Measurements from ENCODE around the gene CELA2A. TPM values are rescaled to one million over a fixed set of nuclear protein-coding genes. Genes with fewer than 3 reads are reported as not detected.

Gene CELA2A
- total and polyA plus RNA-seq, 2 of the 13 experiments (the other 11 are each of a cell fraction or from before 2014, with no cell fraction given) = not detected

DNA sequence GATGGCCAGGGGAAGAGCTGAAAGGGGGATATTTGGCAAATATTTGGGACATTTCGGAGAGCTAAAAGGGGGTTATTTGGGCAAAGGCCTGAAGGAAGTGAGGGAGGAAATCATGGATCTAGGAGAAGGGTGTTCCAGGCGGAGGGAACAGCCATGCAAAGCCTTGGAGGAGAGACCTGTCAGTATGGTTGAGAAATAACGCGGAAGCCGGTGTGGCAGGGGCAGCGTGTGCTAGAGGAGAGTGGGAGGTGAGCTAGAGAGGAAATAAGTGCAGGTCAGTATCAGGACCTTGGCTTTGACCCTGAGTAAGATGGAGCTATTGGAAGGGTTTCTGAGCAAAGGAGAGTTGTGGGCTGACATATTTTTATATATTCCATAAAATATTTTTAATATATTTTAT lies 15.3 kb upstream of the CELA2A start (continued):
- TF ChIP-seq FOXC1 (CRISPR knock-in tag; IDR thresholded peaks at IDR 0.05; ENCODE audit: borderline replicate concordance) (no peak), ZNF207 (IDR thresholded peaks at IDR 0.05; ENCODE audit: borderline replicate concordance) (no peak), SOX13 (IDR thresholded peaks at IDR 0.05) (no peak), SOX13 (CRISPR knock-in tag; conservative IDR thresholded peaks at IDR 0.05 in 1 of 2, IDR thresholded peaks at IDR 0.05 in 1 of 2) (no peak), MEIS1 (CRISPR knock-in tag; IDR thresholded peaks at IDR 0.05; ENCODE audit: borderline replicate concordance) (no peak)
- TF ChIP-seq, protein P1, sequence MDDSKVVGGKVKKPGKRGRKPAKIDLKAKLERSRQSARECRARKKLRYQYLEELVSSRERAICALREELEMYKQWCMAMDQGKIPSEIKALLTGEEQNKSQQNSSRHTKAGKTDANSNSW (CRISPR knock-in tag; IDR thresholded peaks at IDR 0.05; ENCODE audit: borderline replicate concordance) = no peak

DNA sequence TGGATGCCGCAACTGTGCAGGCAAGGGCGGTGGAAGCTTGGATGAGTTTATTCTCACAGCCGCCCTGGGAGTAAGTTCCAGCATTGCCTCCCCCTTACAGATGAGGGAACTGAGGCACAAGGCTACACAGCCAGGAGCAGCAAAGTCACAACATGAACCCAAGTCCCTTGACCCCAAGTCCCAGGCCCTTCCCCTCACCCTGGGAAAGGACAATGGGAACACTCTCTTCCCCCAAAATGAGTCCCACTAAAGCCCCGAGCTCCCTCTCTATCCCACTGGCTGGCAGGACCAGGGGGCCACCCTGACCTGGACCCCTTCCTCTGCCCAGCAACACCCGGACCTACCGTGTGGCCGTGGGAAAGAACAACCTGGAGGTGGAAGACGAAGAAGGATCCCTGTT lies 14.4 kb upstream of the CELA2A start:
- no peak for FAIRE-seq
- no TSS peak for BruUV-seq (replicated peaks)
- peaks cover 0 to 11% of the 10 kb centered on the region in 2 experiments; a peak in 3 of 5 replicates for H3K27me3 ChIP-seq (ENCODE audit: control insufficient read depth in 1 of 2, insufficient read depth in 2 of 2, low read length in 2 of 2)
- H3K4me1 ChIP-seq (ENCODE audit: insufficient read depth, low read length) = peaks cover 15% of the 10 kb centered on the region
- no peak overlapping the region for H3K9ac ChIP-seq (ENCODE audit: insufficient read depth, low read depth, low read length)
- H3K36me3 ChIP-seq (replicated peaks in 1 of 2; ENCODE audit: control insufficient read depth in 1 of 2, insufficient read depth in 2 of 2, low read length in 2 of 2) = no peaks in the 10 kb centered on the region
- DNase-seq (ENCODE audit: low spot score) = no peak
- WGBS (ENCODE audit: low lambda C conversion rate) = 49% methylated on average over 8 of the region's 8 CpGs
- H4K20me1 ChIP-seq (ENCODE audit: insufficient read depth, low read length) = 0 out of 2 replicates have a peak, but pooled peaks cover 3% of the 10 kb centered on the region
- H3K79me2 ChIP-seq (ENCODE audit: insufficient read depth, low read length) = no peaks in the 10 kb centered on the region
- H2AFZ ChIP-seq (ENCODE audit: low read length) = no peak overlapping the region
- ChIA-PET POLR2A (no interaction called here), CTCF (ENCODE audit: low intra/inter-chr PET ratio, low total read pairs) (no interaction called here)
- H3K4me3 ChIP-seq (replicated peaks in 1 of 3; ENCODE audit: insufficient read depth in 1 of 3, low read depth in 2 of 3, low read length in 3 of 3) = no peak overlapping the region
- no peaks in the 10 kb centered on the region for H3K9me3 ChIP-seq (ENCODE audit: low read length)
- ATAC-seq = no peak
- intact Hi-C loops (cut with micrococcal nuclease; ENCODE audit: unreplicated experiment) = no loop called here
- in situ Hi-C loops (cut with HindIII; ENCODE audit: extremely low pct_ligation_motif_present, low pct_unique_long_range_greater_than_20kb) = no loop called here
- no peak overlapping the region for H3K4me2 ChIP-seq (ENCODE audit: low read depth, low read length)
- no peak overlapping the region for H3K27ac ChIP-seq (ENCODE audit: extremely low read length, insufficient read depth, low read length)
- TF ChIP-seq HIVEP1 (CRISPR knock-in tag; IDR thresholded peaks at IDR 0.05) = no peak
- TF ChIP-seq ZFP37 (CRISPR knock-in tag; IDR thresholded peaks at IDR 0.05; ENCODE audit: borderline replicate concordance) = no peak
- no peak for TF ChIP-seq NFIB (CRISPR knock-in tag; IDR thresholded peaks at IDR 0.05; ENCODE audit: borderline replicate concordance)
- no peak for TF ChIP-seq ZNF747 (CRISPR knock-in tag; IDR thresholded peaks at IDR 0.05; ENCODE audit: borderline replicate concordance)
- TF ChIP-seq ZNF674 (CRISPR knock-in tag; IDR thresholded peaks at IDR 0.05; ENCODE audit: low read depth) = no peak
- TF ChIP-seq, protein P2, sequence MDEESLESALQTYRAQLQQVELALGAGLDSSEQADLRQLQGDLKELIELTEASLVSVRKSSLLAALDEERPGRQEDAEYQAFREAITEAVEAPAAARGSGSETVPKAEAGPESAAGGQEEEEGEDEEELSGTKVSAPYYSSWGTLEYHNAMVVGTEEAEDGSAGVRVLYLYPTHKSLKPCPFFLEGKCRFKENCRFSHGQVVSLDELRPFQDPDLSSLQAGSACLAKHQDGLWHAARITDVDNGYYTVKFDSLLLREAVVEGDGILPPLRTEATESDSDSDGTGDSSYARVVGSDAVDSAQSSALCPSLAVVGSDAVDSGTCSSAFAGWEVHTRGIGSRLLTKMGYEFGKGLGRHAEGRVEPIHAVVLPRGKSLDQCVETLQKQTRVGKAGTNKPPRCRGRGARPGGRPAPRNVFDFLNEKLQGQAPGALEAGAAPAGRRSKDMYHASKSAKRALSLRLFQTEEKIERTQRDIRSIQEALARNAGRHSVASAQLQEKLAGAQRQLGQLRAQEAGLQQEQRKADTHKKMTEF (CRISPR knock-in tag; IDR thresholded peaks at IDR 0.05) = no peak
- TF ChIP-seq ZNF713 (CRISPR knock-in tag; IDR thresholded peaks at IDR 0.05) = no peak
- TF ChIP-seq, protein P3, sequence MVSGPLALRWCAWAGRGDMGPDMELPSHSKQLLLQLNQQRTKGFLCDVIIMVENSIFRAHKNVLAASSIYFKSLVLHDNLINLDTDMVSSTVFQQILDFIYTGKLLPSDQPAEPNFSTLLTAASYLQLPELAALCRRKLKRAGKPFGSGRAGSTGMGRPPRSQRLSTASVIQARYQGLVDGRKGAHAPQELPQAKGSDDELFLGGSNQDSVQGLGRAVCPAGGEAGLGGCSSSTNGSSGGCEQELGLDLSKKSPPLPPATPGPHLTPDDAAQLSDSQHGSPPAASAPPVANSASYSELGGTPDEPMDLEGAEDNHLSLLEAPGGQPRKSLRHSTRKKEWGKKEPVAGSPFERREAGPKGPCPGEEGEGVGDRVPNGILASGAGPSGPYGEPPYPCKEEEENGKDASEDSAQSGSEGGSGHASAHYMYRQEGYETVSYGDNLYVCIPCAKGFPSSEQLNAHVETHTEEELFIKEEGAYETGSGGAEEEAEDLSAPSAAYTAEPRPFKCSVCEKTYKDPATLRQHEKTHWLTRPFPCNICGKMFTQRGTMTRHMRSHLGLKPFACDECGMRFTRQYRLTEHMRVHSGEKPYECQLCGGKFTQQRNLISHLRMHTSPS (CRISPR knock-in tag; IDR thresholded peaks at IDR 0.05; ENCODE audit: low read depth) = no peak

Data from HepG2 (cell line).